NCI-H128 (cell line): ENCODE results near the gene A3GALT2.

ENCODE experiments used
- DNase-seq: peaks from one replicate; lab custom pipeline; 2025; ENCODE audit not compliant: unreplicated experiment; lab: John Stamatoyannopoulos, UW

A3GALT2 gene

DNA sequence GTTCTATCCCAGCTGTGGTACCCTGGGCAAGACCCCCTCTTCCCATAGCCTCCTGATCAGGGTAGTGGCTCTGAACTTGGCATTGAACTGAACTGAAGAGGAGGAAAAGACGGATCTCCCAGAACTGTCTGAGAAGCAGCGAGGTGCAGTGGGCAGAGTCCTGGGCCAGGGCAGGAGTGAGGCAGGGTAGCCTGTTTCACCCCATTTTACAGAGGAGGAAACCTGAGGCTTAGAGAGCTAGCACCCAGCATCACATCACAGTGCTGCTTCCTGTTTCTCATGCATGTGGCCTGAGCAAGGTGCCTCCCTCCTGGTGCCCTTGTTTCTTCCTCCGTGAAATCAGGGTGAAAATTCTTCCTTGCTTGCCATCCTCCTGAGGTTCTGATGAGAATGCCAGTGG, 47.5 kb downstream of the A3GALT2 start:
- DNase-seq, result no peak

- no peak for DNase-seq
Observed at GRCh38 chr1:33272930-33273329, 48.0 kb downstream of the A3GALT2 start.

- DNase-seq, result no peak
Observed at GRCh38 chr1:33272509-33272908, 48.4 kb downstream of the A3GALT2 start.

GRCh38 chr1:33271666-33272505, 49.0 kb downstream of the A3GALT2 start:
- no peak for DNase-seq

DNA sequence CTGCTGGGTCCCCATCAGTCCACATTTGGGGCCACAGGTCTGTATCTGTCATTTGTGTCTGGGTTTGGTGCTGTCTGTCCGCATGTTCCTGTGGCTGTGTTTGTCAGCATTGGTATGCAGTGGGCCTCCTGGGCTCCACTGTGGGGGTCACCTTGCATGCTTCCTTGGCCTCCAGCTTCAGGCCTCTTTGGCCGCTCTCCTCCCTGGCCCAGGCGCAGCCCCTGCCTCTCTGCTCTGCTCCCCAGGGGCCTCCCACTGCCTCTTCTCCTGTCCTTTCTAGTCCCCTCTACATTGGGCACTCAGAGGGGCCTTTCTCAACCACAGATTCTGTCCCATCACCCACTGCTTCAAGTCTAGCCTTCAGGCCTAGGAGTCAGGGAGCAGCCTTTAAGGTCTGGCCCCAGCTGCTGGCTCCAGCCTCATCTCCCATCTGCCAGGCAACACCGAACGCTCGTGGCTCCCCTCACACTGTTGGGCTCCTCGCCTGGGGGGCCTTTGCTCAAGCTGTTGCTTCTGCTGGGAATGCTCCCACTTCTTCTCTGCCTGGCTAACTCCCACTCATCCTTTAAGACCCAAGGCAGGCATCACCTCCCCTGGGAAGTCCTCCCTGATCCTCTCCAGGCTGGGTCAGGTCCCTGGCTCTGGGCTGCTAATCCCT, 50.0 kb downstream of the A3GALT2 start:
- no peak for DNase-seq

DNA sequence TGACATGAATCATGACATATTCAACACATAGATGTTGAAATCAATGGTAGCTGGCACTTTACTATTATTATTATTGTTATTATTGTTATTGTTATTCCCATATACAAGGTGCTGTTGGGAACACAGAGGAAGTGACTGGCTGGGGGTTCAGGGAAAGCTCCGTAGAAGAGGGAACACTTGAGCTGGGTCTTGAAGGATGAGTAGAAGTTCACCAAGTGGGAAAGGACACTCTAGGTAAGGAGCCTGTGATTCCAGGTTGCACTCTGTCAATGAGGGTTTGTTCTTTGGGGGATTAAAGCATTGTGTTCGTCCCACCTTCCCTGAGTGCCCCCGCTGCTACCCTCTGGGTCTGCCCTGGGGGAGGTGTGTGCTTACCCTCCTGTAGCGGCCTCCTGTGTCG, 50.5 kb downstream of the A3GALT2 start:
- DNase-seq, result no peak

DNA sequence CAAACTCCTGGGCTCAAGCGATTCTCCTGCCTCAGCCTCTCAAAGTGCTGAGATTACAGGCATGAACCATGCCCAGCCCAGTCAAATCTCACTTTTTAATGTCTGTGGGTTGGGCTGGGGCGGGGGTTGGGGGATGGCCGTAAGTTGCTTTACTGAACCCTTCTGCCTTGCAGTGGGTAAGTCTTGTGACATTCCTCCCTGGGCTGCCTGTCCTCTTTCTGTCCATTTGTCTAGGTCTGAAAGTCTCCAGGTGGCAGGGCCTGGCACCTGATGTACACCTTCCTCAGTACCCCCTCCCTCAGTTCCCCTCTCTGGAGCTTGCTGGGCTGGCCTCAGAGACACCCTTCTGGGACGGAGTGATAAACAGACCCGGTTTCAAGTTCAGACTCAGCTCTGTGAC, 51.3 kb downstream of the A3GALT2 start:
- no peak for DNase-seq

DNA sequence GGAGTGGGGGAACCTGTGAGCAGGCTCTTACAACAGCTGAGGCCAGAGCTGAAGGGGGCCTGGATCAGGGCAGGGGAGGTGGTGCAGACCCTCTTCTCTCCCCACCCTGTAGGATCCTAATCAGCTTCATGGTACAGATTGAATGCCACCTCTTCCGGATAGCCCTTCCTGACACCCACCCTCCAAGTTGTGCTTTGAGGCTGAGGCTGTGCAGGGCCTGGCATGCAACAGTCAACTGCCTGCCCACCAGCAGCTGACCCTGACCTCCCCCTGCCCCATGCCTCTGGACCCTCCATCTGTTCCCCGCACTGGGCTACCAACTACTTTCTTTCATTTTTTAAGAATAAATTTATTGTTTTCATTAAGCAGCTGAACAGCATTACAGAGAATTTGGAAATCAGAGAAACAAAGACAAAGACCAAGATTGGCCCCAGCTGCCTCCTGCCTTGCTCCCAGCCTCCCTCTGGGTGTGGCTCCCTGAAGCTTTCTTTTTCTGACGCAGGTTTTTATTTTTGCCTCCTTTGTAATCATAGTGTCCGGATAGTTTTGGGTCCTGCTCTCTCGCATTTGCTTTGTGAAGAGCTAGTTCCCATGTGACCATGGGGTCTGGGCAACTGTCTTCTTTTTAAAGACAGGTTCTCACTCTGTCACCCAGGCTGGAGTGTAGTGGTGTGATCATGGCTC, 51.8 kb downstream of the A3GALT2 start:
- no peak for DNase-seq

- DNase-seq, result no peak
Observed at GRCh38 chr1:33268457-33268856, 52.4 kb downstream of the A3GALT2 start.

GRCh38 chr1:33267468-33268205, 53.3 kb downstream of the A3GALT2 start:
- no peak for DNase-seq

- DNase-seq, result no peak
Observed at GRCh38 chr1:33266766-33267165, 54.1 kb downstream of the A3GALT2 start.

- no peak for DNase-seq
Observed at GRCh38 chr1:33265780-33266605, 54.9 kb downstream of the A3GALT2 start.

DNA sequence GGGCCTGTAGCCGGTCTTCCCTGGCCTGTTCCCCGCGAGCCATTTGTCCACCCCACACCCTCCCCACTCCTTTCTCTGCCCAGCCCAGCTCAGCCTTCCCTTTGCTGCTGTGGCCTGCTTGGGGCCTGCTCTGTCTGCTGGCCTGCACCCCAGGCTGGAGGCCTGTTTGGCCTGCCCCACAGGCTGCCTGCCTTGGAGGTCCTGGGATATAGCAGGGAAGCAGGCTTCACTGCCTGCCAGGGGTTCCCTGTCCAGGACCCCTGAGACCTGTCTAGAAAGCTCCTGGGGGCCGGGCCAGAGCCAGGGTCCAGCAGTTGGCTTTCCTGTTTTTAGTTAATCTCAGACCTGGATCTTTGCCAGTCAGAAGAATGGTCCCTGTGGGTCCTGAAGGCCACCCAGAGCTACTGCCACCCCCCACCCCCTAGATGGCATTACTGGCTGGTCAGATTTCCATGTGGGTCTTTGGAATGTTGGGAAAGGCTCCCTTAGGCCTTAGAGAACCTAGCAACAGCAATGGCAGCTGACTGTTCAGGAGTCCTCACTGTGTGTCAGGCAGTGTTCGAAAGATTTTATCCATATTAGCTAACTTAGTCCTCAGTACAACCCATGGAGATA, 56.9 kb downstream of the A3GALT2 start:
- DNase-seq, result no peak

DNA sequence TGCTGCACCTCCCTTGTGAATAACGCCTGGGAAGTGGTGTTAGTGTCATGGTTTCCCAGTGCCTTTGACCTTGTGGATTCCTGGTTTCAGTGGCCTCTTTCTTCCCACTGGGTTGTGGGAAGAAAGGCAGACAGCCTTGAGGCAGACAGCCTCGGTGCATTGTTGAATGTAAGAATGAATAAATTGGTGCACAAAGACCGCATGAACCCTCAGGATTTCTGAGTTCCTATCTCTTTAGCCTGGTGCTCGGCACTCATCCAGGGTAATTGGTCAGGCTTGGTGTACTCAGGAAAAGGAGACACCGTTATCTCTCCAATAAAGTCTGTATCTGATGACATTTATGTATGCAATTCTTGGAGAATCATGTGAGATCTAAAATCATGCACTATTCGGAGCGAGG, 59.6 kb downstream of the A3GALT2 start:
- DNase-seq, result no peak

DNA sequence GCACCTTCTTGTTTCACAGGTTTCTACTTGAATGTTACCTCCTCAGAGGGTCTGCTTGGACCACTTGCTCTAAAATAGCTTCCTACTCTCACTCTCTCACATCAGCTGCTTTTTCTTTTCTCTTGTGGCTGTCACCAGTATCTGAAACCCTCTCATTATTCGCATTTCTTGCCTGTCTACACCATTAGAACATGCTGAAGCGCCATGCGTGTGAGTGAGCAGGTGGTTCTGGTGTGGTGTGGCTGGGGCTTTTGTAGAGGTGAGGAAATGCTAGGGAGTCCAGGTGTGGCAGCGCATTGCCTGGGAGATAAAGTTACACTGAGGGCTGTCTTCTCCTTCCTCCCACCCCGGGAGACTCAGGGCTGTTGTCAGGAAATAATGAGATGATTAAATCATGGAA, 60.5 kb downstream of the A3GALT2 start:
- DNase-seq, result peak; percentile 59

DNA sequence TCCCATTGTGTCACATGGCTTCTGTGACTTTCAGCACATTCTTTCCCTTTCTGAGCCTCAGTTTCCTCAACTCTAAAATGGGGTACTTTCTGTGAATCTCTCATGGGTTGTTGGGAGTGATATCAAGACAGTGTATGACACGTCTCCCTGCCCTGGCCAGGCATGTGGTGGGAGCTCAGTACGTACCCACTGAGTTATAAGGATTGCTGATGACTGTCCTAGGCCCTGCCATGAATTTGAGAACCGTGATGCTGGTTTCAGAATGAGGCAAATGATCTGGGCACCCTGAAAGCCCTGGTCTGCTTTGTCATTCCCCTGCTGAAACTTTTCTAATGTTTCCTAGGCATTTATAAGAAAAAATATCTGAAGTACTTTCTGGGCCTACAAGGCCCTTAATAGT, 61.0 kb downstream of the A3GALT2 start:
- DNase-seq, result no peak

- DNase-seq, result no peak
Observed at GRCh38 chr1:33258788-33259274, 62.1 kb downstream of the A3GALT2 start.

GRCh38 chr1:33257772-33258712, 62.9 kb downstream of the A3GALT2 start:
- DNase-seq, result no peak
